GM06990 (cell line): ENCODE results near the gene SH3TC2.

Experiments used
- DNase-seq: peaks from one replicate; pipeline ENCODE4 v3.0.0-alpha.2; 2011; ENCODE audit not compliant: insufficient read length; ENCODE audit errors: extremely low read depth
- H3K27me3 ChIP-seq: replicated peaks from 2 replicates; pipeline ENCODE4 v1.6.0; 2011; ENCODE audit warnings: low read length; ENCODE audit not compliant: control insufficient read depth, insufficient read depth
- H3K36me3 ChIP-seq: 2 replicates; pipeline ENCODE4 v1.5.1; 2011; ENCODE audit warnings: low read length; ENCODE audit not compliant: control insufficient read depth, insufficient read depth
- H3K4me3 ChIP-seq: replicated peaks from 2 replicates; pipeline ENCODE4 v1.5.1; 2011; ENCODE audit warnings: low read depth, mild to moderate bottlenecking, control low read depth, low read length
- TF ChIP-seq, protein P1 (sequence below): IDR thresholded peaks from 2 replicates; pipeline ENCODE4 v1.5.1; 2011; ENCODE audit warnings: low read length, control low read depth, mild to moderate bottlenecking, inconsistent platforms; ENCODE audit not compliant: insufficient read depth, poor library complexity, severe bottlenecking

Gene SH3TC2

GRCh38 chr5:149035372-149035790 is 27.5 kb downstream of the SH3TC2 start:
- TF ChIP-seq, protein P1, sequence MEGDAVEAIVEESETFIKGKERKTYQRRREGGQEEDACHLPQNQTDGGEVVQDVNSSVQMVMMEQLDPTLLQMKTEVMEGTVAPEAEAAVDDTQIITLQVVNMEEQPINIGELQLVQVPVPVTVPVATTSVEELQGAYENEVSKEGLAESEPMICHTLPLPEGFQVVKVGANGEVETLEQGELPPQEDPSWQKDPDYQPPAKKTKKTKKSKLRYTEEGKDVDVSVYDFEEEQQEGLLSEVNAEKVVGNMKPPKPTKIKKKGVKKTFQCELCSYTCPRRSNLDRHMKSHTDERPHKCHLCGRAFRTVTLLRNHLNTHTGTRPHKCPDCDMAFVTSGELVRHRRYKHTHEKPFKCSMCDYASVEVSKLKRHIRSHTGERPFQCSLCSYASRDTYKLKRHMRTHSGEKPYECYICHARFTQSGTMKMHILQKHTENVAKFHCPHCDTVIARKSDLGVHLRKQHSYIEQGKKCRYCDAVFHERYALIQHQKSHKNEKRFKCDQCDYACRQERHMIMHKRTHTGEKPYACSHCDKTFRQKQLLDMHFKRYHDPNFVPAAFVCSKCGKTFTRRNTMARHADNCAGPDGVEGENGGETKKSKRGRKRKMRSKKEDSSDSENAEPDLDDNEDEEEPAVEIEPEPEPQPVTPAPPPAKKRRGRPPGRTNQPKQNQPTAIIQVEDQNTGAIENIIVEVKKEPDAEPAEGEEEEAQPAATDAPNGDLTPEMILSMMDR, result peak; percentile 90
- Histone ChIP-seq H3K36me3 (no peaks in the 10 kb centered on the region), H3K27me3 (no peaks in the 10 kb centered on the region; the same call in 1 of the 2 replicates), H3K4me3 (no peak overlapping the region)
- peak; percentile 10 for DNase-seq

- Histone ChIP-seq H3K36me3 (no peaks in the 10 kb centered on the region), H3K4me3 (no peak overlapping the region), H3K27me3 (no peaks in the 10 kb centered on the region; the same call in none of the 2 replicates)
- DNase-seq, result no peak
- TF ChIP-seq, protein P1, result no peak
Measured at GRCh38 chr5:149030838-149031397, 31.9 kb downstream of the SH3TC2 start.

- H3K4me3 ChIP-seq, result no peak overlapping the region
- DNase-seq, result no peak
- TF ChIP-seq, protein P1, result no peak
- no peaks in the 10 kb centered on the region for H3K36me3 ChIP-seq
- H3K27me3 ChIP-seq, result no peaks in the 10 kb centered on the region; the same call in none of the 2 replicates
Measured at GRCh38 chr5:149030392-149030791, 32.5 kb downstream of the SH3TC2 start.

DNA sequence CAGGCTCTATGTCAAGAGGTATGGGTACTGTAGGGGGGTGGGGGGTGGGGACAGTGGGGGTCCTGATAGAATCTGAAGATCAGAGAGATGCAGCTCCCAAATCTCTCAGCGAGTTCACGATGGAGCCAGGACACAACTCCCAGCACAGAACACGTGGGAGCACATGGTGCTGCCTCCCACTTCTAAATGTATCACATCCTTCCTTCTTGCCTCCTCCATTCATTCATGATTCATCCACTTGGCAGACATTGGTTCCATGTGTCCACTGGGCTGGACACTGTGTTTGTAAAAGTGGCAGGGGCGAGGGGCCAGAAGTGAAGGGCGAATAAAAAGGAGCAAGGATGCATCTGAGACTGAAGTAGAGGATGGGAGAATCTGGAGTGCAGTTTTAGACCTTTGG is 33.9 kb downstream of the SH3TC2 start:
- H3K27me3 ChIP-seq, result no peaks in the 10 kb centered on the region; the same call in none of the 2 replicates
- H3K4me3 ChIP-seq, result no peak overlapping the region
- TF ChIP-seq, protein P1, result no peak
- no peak for DNase-seq
- no peaks in the 10 kb centered on the region for H3K36me3 ChIP-seq

GRCh38 chr5:149028161-149028560 is 34.7 kb downstream of the SH3TC2 start:
- TF ChIP-seq, protein P1, result no peak
- DNase-seq, result no peak
- Histone ChIP-seq H3K36me3 (no peaks in the 10 kb centered on the region), H3K27me3 (no peaks in the 10 kb centered on the region; the same call in none of the 2 replicates), H3K4me3 (no peak overlapping the region)

DNA sequence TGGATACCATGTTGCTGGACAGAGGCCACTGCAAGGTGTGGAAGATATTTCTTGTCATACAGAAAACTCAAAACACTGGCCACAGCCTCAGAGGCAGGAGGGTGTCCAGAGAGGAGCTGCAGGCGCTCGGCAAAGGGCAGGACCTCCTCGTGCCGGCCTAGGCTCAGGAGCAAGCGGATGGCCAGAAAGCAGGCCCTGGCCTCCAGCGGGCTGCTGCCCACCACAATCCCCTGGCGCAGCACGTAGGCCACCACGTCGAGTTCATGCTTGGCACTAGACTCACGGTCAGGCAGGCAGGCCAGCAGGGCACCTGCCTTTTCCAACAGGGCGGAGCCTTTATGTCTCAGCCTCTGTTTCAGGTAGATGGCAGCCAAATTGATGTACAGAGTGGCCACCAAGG is 35.2 kb downstream of the SH3TC2 start:
- no peak overlapping the region for H3K4me3 ChIP-seq
- TF ChIP-seq, protein P1, result no peak
- H3K36me3 ChIP-seq, result no peaks in the 10 kb centered on the region
- no peaks in the 10 kb centered on the region; the same call in none of the 2 replicates for H3K27me3 ChIP-seq
- no peak for DNase-seq
